ENCODE measurements around the gene FXYD7. TPM values are rescaled to one million over a fixed set of nuclear protein-coding genes. Genes with fewer than 3 reads are reported as not detected.

The FXYD7 gene, protein sequence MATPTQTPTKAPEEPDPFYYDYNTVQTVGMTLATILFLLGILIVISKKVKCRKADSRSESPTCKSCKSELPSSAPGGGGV
- total RNA-seq: 1 to 10 TPM in 6 of 7 donors, not detected in 1; 1.2 to 3.3 (median 2.5) TPM
- polyA plus RNA-seq: 1 to 10 TPM; 1.6 to 4.4 (median 2.3) TPM
- long read RNA-seq, donor 1: 0 reads
- long read RNA-seq, donor 2: 0 reads

GRCh38 chr19:35143231-35143715 is at the start of gene FXYD7:
TSS of gene FXYD7 (plus strand) at chr19:35143255. CDS start at chr19:35143334, 79 bp downstream.
- Histone ChIP-seq H3K9me3 (no peaks in the 10 kb centered on the region), H3K27me3 (replicated peaks in 1 of 7) (peaks cover 0 to 64% (median 18%) of the 10 kb centered on the region in 7 donors), H3K4me1 (peaks cover 13 to 67% (median 39%) of the 10 kb centered on the region in 6 donors), H3K4me3 (peak within 1 kb of the TSS in 6 of 8 donors; percentile 15 to 65 (median 24)), H3K27ac (peak within 1 kb of the TSS in 2 of 8 donors; percentile 7 to 48), H3K36me3 (no peaks in the 10 kb centered on the region)
- 6 to 10% (median 8%) methylated on average over 19 to 31 of the region's 31 CpGs for WGBS, 5 donors
- DNase-seq: no peak
- TF ChIP-seq POLR2A (IDR thresholded peaks at IDR 0.05): no peak
- TF ChIP-seq POLR2AphosphoS5 (IDR thresholded peaks at IDR 0.05): no peak
- peak in 4 of 11 experiments; percentile 11 to 50 (median 40) for TF ChIP-seq CTCF (IDR thresholded peaks at IDR 0.05 in 8 of 11, conservative IDR thresholded peaks at IDR 0.05 in 3 of 11)
- intact Hi-C loops (cut with DNase I; ENCODE audit: low total_unique reads): no loop called here

DNA sequence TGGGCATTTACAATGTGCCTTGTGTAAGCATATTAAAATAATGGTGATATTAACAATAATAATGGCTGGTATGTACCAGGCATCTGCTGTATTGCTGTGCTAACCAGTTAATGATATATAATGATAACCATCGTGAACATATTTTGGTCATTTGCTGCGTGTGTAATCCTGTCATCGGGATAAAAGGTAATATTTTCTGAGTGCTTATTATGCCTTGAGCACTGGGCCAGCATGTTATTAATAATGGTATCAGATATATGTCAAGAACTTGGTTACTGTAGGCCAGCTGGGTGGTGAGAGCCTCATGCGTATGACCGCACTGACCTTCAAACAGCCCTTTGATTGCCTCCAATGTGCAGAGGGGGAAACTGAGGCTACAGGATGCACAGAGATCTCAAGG is 49.6 kb upstream of the FXYD7 start:
- Histone ChIP-seq H3K27me3 (replicated peaks in 1 of 7) (peaks cover 0 to 18% (median 4%) of the 10 kb centered on the region in 7 donors), H3K4me1 (peaks cover 0 to 20% (median 12%) of the 10 kb centered on the region in 6 donors), H3K4me3 (no peak overlapping the region), H3K9me3 (no peaks in the 10 kb centered on the region), H3K36me3 (no peaks in the 10 kb centered on the region), H3K27ac (no peak overlapping the region)
- intact Hi-C loops (cut with DNase I; ENCODE audit: low total_unique reads): loop anchor here (5.0 kb wide), 1 partner anchor 121 kb away; no protein-coding TSS in a partner anchor
- TF ChIP-seq POLR2AphosphoS5 (IDR thresholded peaks at IDR 0.05) (no peak), POLR2A (IDR thresholded peaks at IDR 0.05) (no peak), CTCF (IDR thresholded peaks at IDR 0.05 in 8 of 11, conservative IDR thresholded peaks at IDR 0.05 in 3 of 11) (no peak)
- DNase-seq: no peak
- WGBS, 5 donors: 94 to 95% (median 95%) methylated on average over 5 of the region's 5 CpGs

- peaks cover 0 to 18% (median 4%) of the 10 kb centered on the region in 7 donors for H3K27me3 ChIP-seq (replicated peaks in 1 of 7)
- no peak overlapping the region for H3K4me3 ChIP-seq
- DNase-seq: no peak
- H3K4me1 ChIP-seq: peaks cover 0 to 14% (median 12%) of the 10 kb centered on the region in 6 donors
- H3K27ac ChIP-seq: no peak overlapping the region
- TF ChIP-seq POLR2A (IDR thresholded peaks at IDR 0.05) (no peak), CTCF (IDR thresholded peaks at IDR 0.05 in 8 of 11, conservative IDR thresholded peaks at IDR 0.05 in 3 of 11) (no peak), POLR2AphosphoS5 (IDR thresholded peaks at IDR 0.05) (no peak)
- WGBS, 5 donors: 81 to 100% (median 86%) methylated on average over 1 to 11 of the region's 11 CpGs
- H3K36me3 ChIP-seq: no peaks in the 10 kb centered on the region
- intact Hi-C loops (cut with DNase I; ENCODE audit: low total_unique reads): loop anchor here (5.0 kb wide), 1 partner anchor 122 kb away; no protein-coding TSS in a partner anchor
- H3K9me3 ChIP-seq: no peaks in the 10 kb centered on the region
Observed at GRCh38 chr19:35093941-35094647, 49.0 kb upstream of the FXYD7 start.

GRCh38 chr19:35094656-35095055 is 48.4 kb upstream of the FXYD7 start:
- Histone ChIP-seq H3K9me3 (no peaks in the 10 kb centered on the region), H3K4me3 (no peak overlapping the region), H3K4me1 (peaks cover 0 to 14% (median 12%) of the 10 kb centered on the region in 6 donors), H3K27ac (no peak overlapping the region), H3K27me3 (replicated peaks in 1 of 7) (peaks cover 0 to 18% (median 4%) of the 10 kb centered on the region in 7 donors), H3K36me3 (no peaks in the 10 kb centered on the region)
- no peak for TF ChIP-seq POLR2A (IDR thresholded peaks at IDR 0.05)
- no peak for TF ChIP-seq CTCF (IDR thresholded peaks at IDR 0.05 in 8 of 11, conservative IDR thresholded peaks at IDR 0.05 in 3 of 11)
- TF ChIP-seq POLR2AphosphoS5 (IDR thresholded peaks at IDR 0.05): no peak
- intact Hi-C loops (cut with DNase I; ENCODE audit: low total_unique reads): loop anchor here (5.0 kb wide), 1 partner anchor 122 kb away; no protein-coding TSS in a partner anchor
- DNase-seq: no peak
- 86 to 95% (median 93%) methylated on average over 4 of the region's 4 CpGs for WGBS, 5 donors
